HCT116 (cell line): Measurements from ENCODE around the gene CD302.

ENCODE experiments used
- CTCF ChIP-seq, 3 experiments: fragments of 200-600 bp in 1 of 3; sonication (generic) in 1 of 3; IDR thresholded peaks in 2 of 3; conservative IDR thresholded peaks in 1 of 3; 2 replicates each; pipeline ENCODE4 v1.5.1; 2012 to 2017; ENCODE audit warnings: low read depth in 2 of 3, low read length in 2 of 3, antibody characterized with exemption in 1 of 3, borderline replicate concordance in 1 of 3, control low read depth in 1 of 3, mild to moderate bottlenecking in 1 of 3, mixed read lengths in 1 of 3, mixed run types in 1 of 3, moderate library complexity in 1 of 3; ENCODE audit not compliant: insufficient read depth in 1 of 3
- ELF1 ChIP-seq: IDR thresholded peaks from 2 replicates; pipeline ENCODE4 v1.6.1; 2012; ENCODE audit warnings: low read depth, borderline replicate concordance
- EZH2phosphoT487 ChIP-seq: fragments of 200-600 bp; IDR thresholded peaks from 2 replicates; pipeline ENCODE4 v1.6.1; 2018; ENCODE audit warnings: antibody characterized with exemption, borderline replicate concordance
- FOSL1 ChIP-seq: IDR thresholded peaks from 2 replicates; pipeline ENCODE4 v1.6.1; 2012; ENCODE audit warnings: low read depth
- POLR2AphosphoS5 ChIP-seq: IDR thresholded peaks from 2 replicates; pipeline ENCODE4 v1.6.1; 2011; ENCODE audit warnings: mild to moderate bottlenecking, low read depth, low read length, moderate library complexity
- RAD21 ChIP-seq: IDR thresholded peaks from 2 replicates; pipeline ENCODE4 v1.6.1; 2012; ENCODE audit warnings: low read depth, mild to moderate bottlenecking
- REST ChIP-seq: IDR thresholded peaks from 2 replicates; pipeline ENCODE4 v1.6.1; 2012; ENCODE audit warnings: low read depth
- SIN3A ChIP-seq: IDR thresholded peaks from 2 replicates; pipeline ENCODE4 v1.6.1; 2012; ENCODE audit warnings: low read depth
- YY1 ChIP-seq: IDR thresholded peaks from 2 replicates; pipeline ENCODE4 v1.6.1; 2011; ENCODE audit warnings: low read length, low read depth, moderate library complexity, mild to moderate bottlenecking; ENCODE audit not compliant: insufficient replicate concordance; ENCODE audit errors: extremely low read depth
- ZNF274 ChIP-seq: fragments of 200-500 bp; sonication (Bioruptor generic); IDR thresholded peaks from 2 replicates; pipeline ENCODE4 v1.6.1; 2014; ENCODE audit warnings: mild to moderate bottlenecking, low read depth, low read length, inconsistent platforms

GRCh38 chr2:159728629-159729028 lies 69.4 kb downstream of the CD302 start:
- TF ChIP-seq POLR2AphosphoS5 (no peak), FOSL1 (no peak), ZNF274 (no peak), YY1 (no peak), RAD21 (no peak), ELF1 (no peak), CTCF (IDR thresholded peaks at IDR 0.05 in 2 of 3, conservative IDR thresholded peaks at IDR 0.05 in 1 of 3; ENCODE audit: borderline replicate concordance in 1 of 3, insufficient read depth in 1 of 3, low read depth in 2 of 3, low read length in 2 of 3) (no peak), REST (no peak), EZH2phosphoT487 (no peak), SIN3A (no peak)
